ENCODE measurements around the gene ZCWPW2. TPM values are rescaled to one million over a fixed set of nuclear protein-coding genes. Genes with fewer than 3 reads are reported as not detected.

The ZCWPW2 gene
- total RNA-seq, 1 donor from 2014 or later = 0.81 TPM

DNA sequence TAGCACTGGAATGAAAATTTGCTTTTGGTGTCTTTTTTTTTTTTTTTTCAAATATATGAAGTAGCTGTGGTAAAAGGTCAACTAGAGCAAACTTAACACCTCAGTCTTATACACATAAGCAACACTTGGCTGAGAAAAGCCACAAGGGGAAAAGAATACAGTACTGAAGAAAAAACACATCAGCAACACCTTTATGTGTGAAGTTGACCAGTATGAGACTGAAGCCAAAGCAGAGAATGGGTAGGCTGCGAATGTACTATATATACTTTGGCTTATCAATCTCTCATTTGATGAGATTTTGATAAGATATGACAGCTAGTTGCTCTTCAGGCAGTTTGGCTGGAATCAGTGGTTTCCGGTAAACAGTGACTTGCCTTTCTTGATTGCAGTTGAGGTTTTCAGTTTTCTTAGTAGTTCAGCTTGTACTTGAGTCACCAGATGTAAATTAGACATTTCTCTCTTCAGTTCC lies 22.0 kb upstream of the ZCWPW2 start:
- Mint-ChIP-seq H3K9me3 (ENCODE audit: low read depth) (no peaks in the 10 kb centered on the region), H3K36me3 (ENCODE audit: insufficient read depth) (peaks cover 1% of the 10 kb centered on the region), H3K4me3 (ENCODE audit: low read depth) (no peak overlapping the region), H3K27ac (no peak overlapping the region), H3K4me1 (ENCODE audit: low read depth) (peaks cover 1% of the 10 kb centered on the region), H3K27me3 (no peaks in the 10 kb centered on the region)
- TF ChIP-seq, protein P1, sequence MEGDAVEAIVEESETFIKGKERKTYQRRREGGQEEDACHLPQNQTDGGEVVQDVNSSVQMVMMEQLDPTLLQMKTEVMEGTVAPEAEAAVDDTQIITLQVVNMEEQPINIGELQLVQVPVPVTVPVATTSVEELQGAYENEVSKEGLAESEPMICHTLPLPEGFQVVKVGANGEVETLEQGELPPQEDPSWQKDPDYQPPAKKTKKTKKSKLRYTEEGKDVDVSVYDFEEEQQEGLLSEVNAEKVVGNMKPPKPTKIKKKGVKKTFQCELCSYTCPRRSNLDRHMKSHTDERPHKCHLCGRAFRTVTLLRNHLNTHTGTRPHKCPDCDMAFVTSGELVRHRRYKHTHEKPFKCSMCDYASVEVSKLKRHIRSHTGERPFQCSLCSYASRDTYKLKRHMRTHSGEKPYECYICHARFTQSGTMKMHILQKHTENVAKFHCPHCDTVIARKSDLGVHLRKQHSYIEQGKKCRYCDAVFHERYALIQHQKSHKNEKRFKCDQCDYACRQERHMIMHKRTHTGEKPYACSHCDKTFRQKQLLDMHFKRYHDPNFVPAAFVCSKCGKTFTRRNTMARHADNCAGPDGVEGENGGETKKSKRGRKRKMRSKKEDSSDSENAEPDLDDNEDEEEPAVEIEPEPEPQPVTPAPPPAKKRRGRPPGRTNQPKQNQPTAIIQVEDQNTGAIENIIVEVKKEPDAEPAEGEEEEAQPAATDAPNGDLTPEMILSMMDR (IDR thresholded peaks at IDR 0.05; ENCODE audit: unreplicated experiment) = no peak
- no peak for DNase-seq (ENCODE audit: low spot score, unreplicated experiment)

DNA sequence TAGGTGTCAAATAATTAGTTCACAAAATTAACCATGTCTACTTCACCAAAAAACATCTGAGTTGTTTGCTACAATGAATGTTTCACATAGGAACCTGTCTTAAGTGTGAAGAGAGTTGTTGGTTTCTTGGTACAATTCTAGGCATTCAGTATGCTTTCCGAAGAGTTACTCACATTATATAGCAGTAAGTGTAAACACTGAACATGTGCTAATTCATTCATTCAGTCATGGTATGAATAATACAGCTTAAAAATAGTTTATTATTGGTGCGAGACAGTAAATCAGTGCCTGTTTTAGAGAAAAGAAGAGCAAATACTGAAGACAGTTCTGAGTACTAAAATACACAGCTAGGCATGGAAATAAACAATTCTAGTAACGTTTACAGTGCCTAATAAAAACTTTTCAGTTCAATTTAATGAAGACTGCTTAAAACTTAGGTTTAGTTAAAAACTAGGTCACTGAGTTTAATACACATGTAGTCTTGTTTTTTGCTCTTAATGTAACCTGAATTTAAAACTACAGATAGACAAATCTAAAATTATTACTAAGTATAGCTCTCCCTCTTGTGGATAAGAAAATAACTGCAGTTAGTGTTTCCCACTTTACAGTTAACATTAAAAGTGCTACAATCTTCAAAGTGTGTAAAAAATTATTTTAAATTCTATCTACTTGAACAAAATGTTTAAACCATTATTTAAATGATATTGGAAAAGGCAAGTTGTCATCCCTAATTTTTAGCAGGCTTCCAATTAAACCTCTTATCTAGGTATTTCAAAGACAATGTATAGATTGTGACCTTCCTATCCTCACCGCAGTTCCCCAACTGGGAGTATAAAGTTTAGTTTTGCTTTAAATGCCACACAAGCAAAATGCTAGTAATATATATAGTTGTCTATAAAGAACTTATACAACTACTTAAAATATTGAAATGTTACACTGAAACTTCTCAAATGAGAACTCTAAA lies 20.1 kb upstream of the ZCWPW2 start:
- no peak for DNase-seq (ENCODE audit: low spot score, unreplicated experiment)
- no peak overlapping the region for H3K27ac Mint-ChIP-seq

GRCh38 chr3:28334552-28334951 lies 14.0 kb upstream of the ZCWPW2 start:
- Mint-ChIP-seq H3K9me3 (ENCODE audit: low read depth) (no peaks in the 10 kb centered on the region), H3K27ac (no peak overlapping the region), H3K4me1 (ENCODE audit: low read depth) (no peaks in the 10 kb centered on the region), H3K27me3 (no peaks in the 10 kb centered on the region), H3K36me3 (ENCODE audit: insufficient read depth) (peaks cover 3% of the 10 kb centered on the region), H3K4me3 (ENCODE audit: low read depth) (no peak overlapping the region)
- TF ChIP-seq, protein P1 (IDR thresholded peaks at IDR 0.05; ENCODE audit: unreplicated experiment) = peak; percentile 17
- no peak for DNase-seq (ENCODE audit: low spot score, unreplicated experiment)

More for the DNA sequence above, 20.1 kb upstream of the ZCWPW2 start:
- TF ChIP-seq, protein P1 (IDR thresholded peaks at IDR 0.05; ENCODE audit: unreplicated experiment) = peak; percentile 87
- H3K27me3 Mint-ChIP-seq = no peaks in the 10 kb centered on the region
- H3K36me3 Mint-ChIP-seq (ENCODE audit: insufficient read depth) = peaks cover 1% of the 10 kb centered on the region
- H3K4me1 Mint-ChIP-seq (ENCODE audit: low read depth) = no peaks in the 10 kb centered on the region
- H3K9me3 Mint-ChIP-seq (ENCODE audit: low read depth) = no peaks in the 10 kb centered on the region
- H3K4me3 Mint-ChIP-seq (ENCODE audit: low read depth) = no peak overlapping the region

GRCh38 chr3:28335246-28335645 lies 13.3 kb upstream of the ZCWPW2 start:
- Mint-ChIP-seq H3K4me1 (ENCODE audit: low read depth) (no peaks in the 10 kb centered on the region), H3K27me3 (no peaks in the 10 kb centered on the region), H3K4me3 (ENCODE audit: low read depth) (no peak overlapping the region), H3K36me3 (ENCODE audit: insufficient read depth) (peaks cover 3% of the 10 kb centered on the region), H3K27ac (no peak overlapping the region), H3K9me3 (ENCODE audit: low read depth) (no peaks in the 10 kb centered on the region)
- no peak for DNase-seq (ENCODE audit: low spot score, unreplicated experiment)
- TF ChIP-seq, protein P1 (IDR thresholded peaks at IDR 0.05; ENCODE audit: unreplicated experiment) = no peak

GRCh38 chr3:28337230-28337629 lies 11.3 kb upstream of the ZCWPW2 start:
- no peak for DNase-seq (ENCODE audit: low spot score, unreplicated experiment)
- Mint-ChIP-seq H3K27ac (no peak overlapping the region), H3K4me3 (ENCODE audit: low read depth) (no peak overlapping the region), H3K4me1 (ENCODE audit: low read depth) (no peaks in the 10 kb centered on the region), H3K27me3 (no peaks in the 10 kb centered on the region), H3K36me3 (ENCODE audit: insufficient read depth) (peaks cover 3% of the 10 kb centered on the region), H3K9me3 (ENCODE audit: low read depth) (no peaks in the 10 kb centered on the region)
- TF ChIP-seq, protein P1 (IDR thresholded peaks at IDR 0.05; ENCODE audit: unreplicated experiment) = no peak
